ENCODE results near the gene GDF10. TPM values are rescaled to one million over a fixed set of nuclear protein-coding genes. Genes with fewer than 3 reads are reported as not detected.

The GDF10 gene
- total and polyA plus RNA-seq, 10 of the 15 experiments (the other 5 are each of a cell fraction or from before 2014, with no cell fraction given), result not detected

GRCh38 chr10:47323087-47323486, 23.1 kb downstream of the GDF10 start:
- no peaks in the 10 kb centered on the region; the same call in 1 of the 2 replicates for H4K20me1 ChIP-seq (ENCODE audit: control insufficient read depth, insufficient read depth)
- BruUV-seq (replicated peaks), result no TSS peak

More at GRCh38 chr10:47323087-47323486, 23.1 kb downstream of the GDF10 start:
- no peaks in the 10 kb centered on the region for H3K79me2 ChIP-seq (ENCODE audit: control insufficient read depth, insufficient read depth, low read length)
- H3K27ac ChIP-seq (ENCODE audit: control insufficient read depth, insufficient read depth), result no peak overlapping the region
- CTCF ChIA-PET, result interaction anchor here (1.0 to 2.0 kb wide), 4 partner anchors 10 to 277 kb away, joined by 3 to 7 read pairs (median 3); no protein-coding TSS in a partner anchor
- H3K4me3 ChIP-seq, result no peak overlapping the region
- TF ChIP-seq GATAD2B (conservative IDR thresholded peaks at IDR 0.05; ENCODE audit: low read depth), result no peak
- TF ChIP-seq, protein P1, sequence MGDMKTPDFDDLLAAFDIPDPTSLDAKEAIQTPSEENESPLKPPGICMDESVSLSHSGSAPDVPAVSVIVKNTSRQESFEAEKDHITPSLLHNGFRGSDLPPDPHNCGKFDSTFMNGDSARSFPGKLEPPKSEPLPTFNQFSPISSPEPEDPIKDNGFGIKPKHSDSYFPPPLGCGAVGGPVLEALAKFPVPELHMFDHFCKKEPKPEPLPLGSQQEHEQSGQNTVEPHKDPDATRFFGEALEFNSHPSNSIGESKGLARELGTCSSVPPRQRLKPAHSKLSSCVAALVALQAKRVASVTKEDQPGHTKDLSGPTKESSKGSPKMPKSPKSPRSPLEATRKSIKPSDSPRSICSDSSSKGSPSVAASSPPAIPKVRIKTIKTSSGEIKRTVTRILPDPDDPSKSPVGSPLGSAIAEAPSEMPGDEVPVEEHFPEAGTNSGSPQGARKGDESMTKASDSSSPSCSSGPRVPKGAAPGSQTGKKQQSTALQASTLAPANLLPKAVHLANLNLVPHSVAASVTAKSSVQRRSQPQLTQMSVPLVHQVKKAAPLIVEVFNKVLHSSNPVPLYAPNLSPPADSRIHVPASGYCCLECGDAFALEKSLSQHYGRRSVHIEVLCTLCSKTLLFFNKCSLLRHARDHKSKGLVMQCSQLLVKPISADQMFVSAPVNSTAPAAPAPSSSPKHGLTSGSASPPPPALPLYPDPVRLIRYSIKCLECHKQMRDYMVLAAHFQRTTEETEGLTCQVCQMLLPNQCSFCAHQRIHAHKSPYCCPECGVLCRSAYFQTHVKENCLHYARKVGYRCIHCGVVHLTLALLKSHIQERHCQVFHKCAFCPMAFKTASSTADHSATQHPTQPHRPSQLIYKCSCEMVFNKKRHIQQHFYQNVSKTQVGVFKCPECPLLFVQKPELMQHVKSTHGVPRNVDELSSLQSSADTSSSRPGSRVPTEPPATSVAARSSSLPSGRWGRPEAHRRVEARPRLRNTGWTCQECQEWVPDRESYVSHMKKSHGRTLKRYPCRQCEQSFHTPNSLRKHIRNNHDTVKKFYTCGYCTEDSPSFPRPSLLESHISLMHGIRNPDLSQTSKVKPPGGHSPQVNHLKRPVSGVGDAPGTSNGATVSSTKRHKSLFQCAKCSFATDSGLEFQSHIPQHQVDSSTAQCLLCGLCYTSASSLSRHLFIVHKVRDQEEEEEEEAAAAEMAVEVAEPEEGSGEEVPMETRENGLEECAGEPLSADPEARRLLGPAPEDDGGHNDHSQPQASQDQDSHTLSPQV (IDR thresholded peaks at IDR 0.05), result no peak
- no peak for TF ChIP-seq IKZF1 (conservative IDR thresholded peaks at IDR 0.05)
- TF ChIP-seq, protein P2, sequence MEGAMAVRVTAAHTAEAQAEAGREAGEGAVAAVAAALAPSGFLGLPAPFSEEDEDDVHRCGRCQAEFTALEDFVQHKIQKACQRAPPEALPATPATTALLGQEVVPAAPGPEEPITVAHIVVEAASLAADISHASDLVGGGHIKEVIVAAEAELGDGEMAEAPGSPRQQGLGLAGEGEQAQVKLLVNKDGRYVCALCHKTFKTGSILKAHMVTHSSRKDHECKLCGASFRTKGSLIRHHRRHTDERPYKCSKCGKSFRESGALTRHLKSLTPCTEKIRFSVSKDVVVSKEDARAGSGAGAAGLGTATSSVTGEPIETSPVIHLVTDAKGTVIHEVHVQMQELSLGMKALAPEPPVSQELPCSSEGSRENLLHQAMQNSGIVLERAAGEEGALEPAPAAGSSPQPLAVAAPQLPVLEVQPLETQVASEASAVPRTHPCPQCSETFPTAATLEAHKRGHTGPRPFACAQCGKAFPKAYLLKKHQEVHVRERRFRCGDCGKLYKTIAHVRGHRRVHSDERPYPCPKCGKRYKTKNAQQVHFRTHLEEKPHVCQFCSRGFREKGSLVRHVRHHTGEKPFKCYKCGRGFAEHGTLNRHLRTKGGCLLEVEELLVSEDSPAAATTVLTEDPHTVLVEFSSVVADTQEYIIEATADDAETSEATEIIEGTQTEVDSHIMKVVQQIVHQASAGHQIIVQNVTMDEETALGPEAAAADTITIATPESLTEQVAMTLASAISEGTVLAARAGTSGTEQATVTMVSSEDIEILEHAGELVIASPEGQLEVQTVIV (IDR thresholded peaks at IDR 0.05; ENCODE audit: borderline replicate concordance, partially characterized antibody), result no peak
- TF ChIP-seq ZNF207 (IDR thresholded peaks at IDR 0.05; ENCODE audit: borderline replicate concordance), result no peak
- TF ChIP-seq SP1 (IDR thresholded peaks at IDR 0.05; ENCODE audit: low read depth, low read length), result no peak
- no peak overlapping the region for H3K4me2 ChIP-seq (ENCODE audit: control insufficient read depth, insufficient read depth)
- WGBS (ENCODE audit: insufficient coverage, insufficient replicate concordance, low lambda C conversion rate, missing lambda C conversion rate), result 0% methylated on average over 1 of the region's 1 CpG
- H2AFZ ChIP-seq (ENCODE audit: control insufficient read depth, low read depth, low read length), result no peak overlapping the region
- DNase-seq (ENCODE audit: low read depth, low spot score) (no peak), ATAC-seq (no peak), FAIRE-seq (no peak)
- no peaks in the 10 kb centered on the region for H3K36me3 ChIP-seq (ENCODE audit: control insufficient read depth in 2 of 2, insufficient read depth in 2 of 2, low read length in 1 of 2)
- RAD21 ChIA-PET (ENCODE audit: unreplicated experiment), result no interaction called here
- no peaks in the 10 kb centered on the region; a peak in 1 of 4 replicates for H3K27me3 ChIP-seq (replicated peaks in 1 of 2; ENCODE audit: control insufficient read depth in 2 of 2, insufficient read depth in 2 of 2, low read length in 1 of 2)
- POLR2A ChIA-PET, result no interaction called here
- in situ Hi-C loops (cut with MboI), result no loop called here
- no peaks in the 10 kb centered on the region for H3K4me1 ChIP-seq (ENCODE audit: control insufficient read depth, insufficient read depth, low read length)
- SMC1A ChIA-PET (ENCODE audit: uncharacterized antibody, unreplicated experiment), result no interaction called here
- no peaks in the 10 kb centered on the region for H3K9me3 ChIP-seq (replicated peaks; ENCODE audit: control insufficient read depth, insufficient read depth, low read length)
- intact Hi-C loops (cut with micrococcal nuclease; ENCODE audit: unreplicated experiment), result no loop called here
- no peak overlapping the region for H3K9ac ChIP-seq (ENCODE audit: control insufficient read depth, insufficient read depth, low read length)
